A673 (cell line): ENCODE results near the gene SCUBE3.

Experiments used
- CTCF ChIP-seq: fragments of 300-800, 200-600 bp; sonication (generic); conservative IDR thresholded peaks from 2 replicates; pipeline ENCODE4 v1.5.1; 2017; ENCODE audit warnings: low read depth, mild to moderate bottlenecking, antibody characterized with exemption, low read length, moderate library complexity, mixed read lengths
- EZH2 ChIP-seq: fragments of 200-600 bp; sonication (generic); IDR thresholded peaks from 2 replicates; pipeline ENCODE4 v1.6.1; 2017; ENCODE audit warnings: borderline replicate concordance, low read depth, mild to moderate bottlenecking, mixed read lengths, antibody characterized with exemption, low read length; ENCODE audit not compliant: poor library complexity, severe bottlenecking

- TF ChIP-seq CTCF: no peak
- no peak for TF ChIP-seq EZH2
These were observed 85.9 kb downstream of the SCUBE3 start for GRCh38 chr6:35299674-35300073.
